NCI-H128 (cell line): Measurements from ENCODE around the gene BAG3.
"Not testable (repeated sequence)": the region's sequence is repeated elsewhere in the genome, so short reads cannot be mapped to it uniquely, and the experiment has no call there.

Experiments used
- DNase-seq: peaks from one replicate; lab custom pipeline; 2025; ENCODE audit not compliant: unreplicated experiment; lab: John Stamatoyannopoulos, UW

BAG3 gene

DNA sequence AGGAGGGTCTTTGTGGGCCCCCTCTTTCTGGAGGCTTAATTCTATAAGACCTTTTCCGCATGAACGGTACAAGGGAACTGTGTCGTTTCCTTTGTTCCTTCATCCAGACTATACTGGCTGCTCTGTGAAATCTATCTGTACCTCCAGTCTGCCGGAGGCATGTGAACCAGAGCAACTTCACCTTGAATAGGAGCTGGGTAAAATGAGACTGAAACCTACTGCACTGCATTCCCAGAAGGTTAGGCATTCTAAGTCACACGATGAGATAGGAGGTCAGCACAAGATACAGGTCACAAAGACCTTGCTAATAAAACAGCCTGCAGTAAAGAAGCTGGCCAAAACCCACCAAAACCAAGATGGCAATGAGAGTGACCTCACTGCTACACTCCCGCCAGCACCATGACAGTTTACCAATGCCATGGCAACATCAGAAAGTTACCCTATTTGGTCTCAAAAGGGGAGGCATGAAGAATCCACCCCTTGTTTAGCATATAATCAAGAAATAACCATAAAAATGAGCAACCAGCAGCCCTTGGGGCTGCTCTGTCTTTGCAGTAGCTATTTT, 37.9 kb downstream of the BAG3 start:
- no peak for DNase-seq

- DNase-seq, result no peak
Observed at GRCh38 chr10:119691726-119692125, 40.5 kb downstream of the BAG3 start.

DNA sequence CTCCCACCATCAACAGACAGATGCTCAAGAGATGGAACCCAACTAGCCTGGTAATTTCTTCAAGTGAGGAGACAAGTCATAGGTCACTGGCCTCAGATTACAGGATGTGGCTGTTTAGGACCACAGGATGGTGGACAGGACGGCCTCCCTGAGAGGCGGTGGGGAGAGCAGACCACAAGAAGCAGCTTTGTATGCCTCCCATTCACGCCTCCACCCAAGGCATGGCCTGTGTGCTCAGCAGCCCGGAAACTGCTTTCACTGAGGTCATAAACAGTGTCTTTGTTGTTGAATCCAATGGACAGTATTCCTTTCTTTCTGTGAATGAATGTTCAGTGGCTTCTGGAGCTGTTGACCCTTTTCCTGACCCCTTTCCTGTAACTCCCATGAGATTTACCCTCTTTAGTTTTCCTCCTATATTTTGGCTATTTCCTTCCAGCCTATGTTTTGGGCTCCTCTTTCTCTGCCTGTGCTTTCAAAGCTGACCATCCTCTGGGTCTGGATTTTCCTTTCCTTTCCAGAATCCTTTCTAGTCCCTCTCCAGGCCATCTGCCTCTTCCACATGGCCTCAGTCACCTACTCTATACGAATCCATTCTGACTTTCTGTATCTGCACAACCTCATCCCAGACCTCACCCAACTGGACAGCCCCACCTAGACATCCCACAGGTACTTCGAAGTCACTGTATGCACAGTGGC, 42.2 kb downstream of the BAG3 start:
- no peak for DNase-seq

- DNase-seq, result no peak
Observed at GRCh38 chr10:119694608-119695007, 43.4 kb downstream of the BAG3 start.

DNA sequence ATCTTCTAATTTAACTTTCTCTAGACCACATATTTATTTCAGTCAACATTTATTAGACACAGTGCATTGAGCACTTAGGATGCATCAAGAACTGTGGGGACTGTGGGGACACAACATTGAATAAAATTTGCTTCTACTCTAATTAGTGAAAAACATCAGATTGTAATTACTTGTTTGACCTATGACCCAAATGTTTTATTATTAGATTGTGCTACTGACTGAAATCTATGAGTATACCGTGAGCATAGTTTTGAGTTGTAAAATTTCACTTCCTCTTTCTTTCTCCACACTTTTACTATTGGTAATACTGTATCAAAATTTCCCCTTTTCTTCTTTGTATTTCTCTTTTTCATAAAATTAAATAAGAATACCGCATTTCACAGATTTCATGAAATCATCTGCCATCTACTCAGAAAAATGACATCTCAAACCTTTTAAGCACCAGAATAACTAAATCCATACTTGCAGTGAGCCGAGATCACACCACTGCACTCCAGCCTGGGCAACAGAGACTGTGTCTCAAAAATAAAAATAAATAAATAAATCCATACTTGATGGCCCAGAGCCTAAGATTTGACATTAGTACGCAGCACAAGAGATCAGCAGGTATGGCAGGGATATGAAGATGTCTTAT, 49.3 kb downstream of the BAG3 start:
- no peak for DNase-seq

GRCh38 chr10:119701861-119702260, 50.7 kb downstream of the BAG3 start:
- DNase-seq, result no peak

DNA sequence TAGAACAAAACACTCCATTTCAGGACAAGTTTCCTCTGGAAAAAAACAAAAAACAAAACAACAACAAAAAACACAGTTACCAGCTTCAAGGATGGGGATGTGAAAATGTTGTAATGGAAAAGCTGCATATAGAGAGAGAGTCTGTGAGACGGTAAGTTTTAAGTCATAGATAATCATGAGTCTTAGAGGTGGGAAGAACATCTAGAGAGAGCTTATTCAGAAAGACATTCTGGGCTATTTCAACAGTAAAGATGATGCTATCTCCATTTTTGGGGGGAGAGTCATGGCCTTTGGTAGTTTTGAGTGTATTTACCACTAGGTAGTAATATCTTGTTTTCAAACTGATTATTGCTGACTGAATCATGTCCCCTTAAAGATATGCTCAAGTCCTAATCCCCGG, 51.4 kb downstream of the BAG3 start:
- no peak for DNase-seq

- DNase-seq, result no peak
Observed at GRCh38 chr10:119703903-119704508, 52.8 kb downstream of the BAG3 start.

- no peak for DNase-seq
Observed at GRCh38 chr10:119705434-119705831, 54.3 kb downstream of the BAG3 start.

GRCh38 chr10:119706521-119707278, 55.5 kb downstream of the BAG3 start:
- DNase-seq, result no peak

DNA sequence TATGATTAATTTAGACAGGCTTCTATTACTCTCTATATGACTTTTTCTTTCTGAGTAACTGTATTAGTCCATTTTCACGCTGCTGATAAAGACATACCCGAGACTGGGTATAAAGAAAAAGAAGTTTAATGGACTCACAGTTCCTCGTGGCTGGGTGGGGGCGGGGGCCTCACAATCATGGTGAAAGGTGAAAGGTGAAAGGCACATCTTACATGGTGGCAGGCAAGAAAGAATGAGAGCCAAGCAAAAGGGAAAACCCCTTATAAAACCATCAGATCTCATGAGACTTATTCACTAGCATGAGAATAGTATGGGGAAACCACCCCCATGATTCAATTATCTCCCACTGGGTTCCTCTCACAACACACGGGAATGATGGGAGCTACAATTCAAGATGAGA, 56.2 kb downstream of the BAG3 start:
- not testable (repeated sequence) for DNase-seq

- DNase-seq, result not testable (repeated sequence)
Observed at GRCh38 chr10:119710935-119711334, 59.8 kb downstream of the BAG3 start.

- no peak for DNase-seq
Observed at GRCh38 chr10:119713744-119714483, 62.7 kb downstream of the BAG3 start.

DNA sequence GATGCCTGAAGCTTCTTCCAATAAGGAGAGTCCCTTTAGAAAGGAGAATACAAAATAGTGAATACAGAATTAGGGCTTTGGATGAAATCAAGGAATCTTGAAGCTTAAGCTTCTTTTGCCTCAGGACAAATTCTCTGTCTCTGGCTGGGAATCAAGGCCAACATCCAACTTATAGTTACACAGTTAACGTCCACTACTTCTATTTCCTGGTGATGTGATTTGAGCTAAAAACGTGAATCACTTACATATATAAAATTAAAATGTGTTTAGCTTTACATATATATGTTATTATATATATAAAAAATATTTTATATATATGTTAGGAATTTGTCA, 63.3 kb downstream of the BAG3 start:
- DNase-seq, result no peak

DNA sequence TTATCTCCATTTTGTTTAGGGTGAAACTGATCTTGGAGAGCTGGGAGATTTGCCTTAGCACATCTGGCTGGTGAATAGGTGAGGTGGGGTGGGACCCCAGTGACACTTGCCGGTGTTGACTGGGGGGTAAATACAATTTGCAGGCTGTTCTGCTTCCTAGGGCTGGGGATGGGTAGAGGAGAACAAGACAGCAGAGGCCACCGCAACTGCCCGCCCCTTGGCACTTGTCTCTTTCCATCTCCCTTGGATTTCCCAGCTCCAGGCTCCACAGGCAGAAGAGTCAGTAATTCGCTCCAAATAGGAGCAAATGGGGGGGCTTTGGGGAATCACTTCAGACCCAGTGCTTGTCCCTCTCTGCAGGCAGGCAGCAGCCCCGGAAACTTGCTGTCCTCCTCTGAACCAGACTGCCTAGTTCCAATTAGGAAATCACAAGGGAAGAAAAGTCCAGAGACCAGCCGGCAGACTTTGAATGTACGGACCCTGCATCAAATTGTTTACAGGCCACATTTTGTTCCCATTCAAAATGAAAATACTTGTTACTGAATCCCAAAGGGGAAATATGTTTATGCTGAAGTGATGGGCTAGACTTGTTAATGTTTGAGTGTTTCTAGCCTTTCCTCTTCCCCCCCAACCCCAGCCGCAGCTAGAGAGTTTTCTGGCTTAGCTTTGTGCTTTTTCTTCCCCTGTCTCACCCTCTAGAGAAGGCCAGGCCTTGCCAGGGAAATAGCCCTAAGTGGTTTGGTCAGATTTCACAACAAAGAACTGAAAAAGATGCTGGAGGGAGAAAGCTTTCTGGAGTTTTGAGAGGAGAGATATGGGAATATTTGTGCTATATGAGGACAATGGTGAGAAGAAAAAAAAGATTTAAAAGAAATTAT, 64.7 kb downstream of the BAG3 start:
- DNase-seq, result no peak

GRCh38 chr10:119723161-119723560, 72.0 kb downstream of the BAG3 start:
- no peak for DNase-seq

GRCh38 chr10:119723624-119724023, 72.4 kb downstream of the BAG3 start:
- no peak for DNase-seq

GRCh38 chr10:119724593-119725516, 73.7 kb downstream of the BAG3 start:
- no peak for DNase-seq

DNA sequence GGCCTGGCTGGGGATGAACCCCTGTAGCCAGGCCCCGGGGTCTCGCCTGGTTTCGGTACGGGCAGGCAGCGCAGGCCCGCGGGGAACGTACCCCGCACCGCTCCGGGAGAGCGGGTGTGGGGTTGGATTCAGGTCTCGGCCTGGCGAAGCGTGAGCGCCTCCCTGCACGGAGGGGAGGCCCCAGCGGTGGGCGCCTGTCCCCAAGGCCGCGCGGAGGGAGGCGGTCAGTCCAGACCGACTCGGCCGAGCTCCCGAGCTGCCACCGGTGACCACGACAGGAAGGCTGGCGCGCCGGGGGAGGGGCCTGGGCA, 74.3 kb downstream of the BAG3 start:
- DNase-seq, result no peak
